Osteoblast (primary cell): ENCODE measurements around the gene RALGPS1. TPM values are rescaled to one million over a fixed set of nuclear protein-coding genes. Genes with fewer than 3 reads are reported as not detected.

ENCODE experiments used
- DNase-seq: peaks from one replicate; pipeline ENCODE4 v3.0.0; 2011; ENCODE audit warnings: low spot score, mixed read lengths; ENCODE audit not compliant: insufficient read length; ENCODE audit errors: missing footprints
- H2AFZ ChIP-seq: 2 replicates; pipeline ENCODE4 v1.6.0; 2011; ENCODE audit warnings: mild to moderate bottlenecking, low read length
- H3K27ac ChIP-seq: 2 replicates; pipeline ENCODE4 v1.5.1; 2011; ENCODE audit warnings: mild to moderate bottlenecking, low read depth, low read length, moderate library complexity
- H3K27me3 ChIP-seq: 2 replicates; pipeline ENCODE4 v1.6.0; 2012; ENCODE audit warnings: mild to moderate bottlenecking, control low read depth, inconsistent platforms, low read length, moderate library complexity; ENCODE audit not compliant: insufficient read depth
- H3K36me3 ChIP-seq: 2 replicates; pipeline ENCODE4 v1.5.1; 2011; ENCODE audit warnings: mild to moderate bottlenecking, low read length, control low read depth, moderate library complexity; ENCODE audit not compliant: insufficient read depth
- H3K4me1 ChIP-seq: 2 replicates; pipeline ENCODE4 v1.5.1; 2011; ENCODE audit warnings: mild to moderate bottlenecking, low read length, control low read depth, moderate library complexity; ENCODE audit not compliant: insufficient read depth
- H3K4me2 ChIP-seq: 2 replicates; pipeline ENCODE4 v1.6.0; 2011; ENCODE audit warnings: mild to moderate bottlenecking, low read length; ENCODE audit not compliant: insufficient read depth
- H3K4me3 ChIP-seq: fragments of 200-600 bp; sonication (generic); 3 replicates; pipeline ENCODE4 v1.5.1; 2012; ENCODE audit warnings: mild to moderate bottlenecking, low read length, inconsistent platforms; ENCODE audit not compliant: insufficient read depth
- H3K79me2 ChIP-seq: 2 replicates; pipeline ENCODE4 v1.6.0; 2012; ENCODE audit warnings: mild to moderate bottlenecking, low read length, control low read depth, inconsistent platforms; ENCODE audit not compliant: insufficient read depth
- H3K9me3 ChIP-seq: 2 replicates; pipeline ENCODE4 v1.5.1; 2011; ENCODE audit warnings: low read depth, low read length, control low read depth
- H4K20me1 ChIP-seq: 2 replicates; pipeline ENCODE4 v1.6.0; 2012; ENCODE audit warnings: mild to moderate bottlenecking, low read length, control low read depth; ENCODE audit not compliant: insufficient read depth
- CTCF ChIP-seq: IDR thresholded peaks from 2 replicates; pipeline ENCODE4 v1.5.1; 2011; ENCODE audit warnings: mild to moderate bottlenecking, low read depth, low read length, moderate library complexity; ENCODE audit errors: extremely low read depth
- total RNA-seq: library from RNA; depleted of rRNA; stranded (reverse); fragments of >200 nt; gene quantifications from 2 replicates; pipeline ENCODE4 v1.2.3, GENCODE V29; 2012

Gene RALGPS1
- total RNA-seq, 1 donor = 5.1 TPM

- Histone ChIP-seq H3K4me1 (no peaks in the 10 kb centered on the region), H3K9me3 (peaks cover 4% of the 10 kb centered on the region), H3K27me3 (peaks cover 7% of the 10 kb centered on the region), H3K36me3 (no peaks in the 10 kb centered on the region), H3K27ac (no peak overlapping the region), H4K20me1 (no peaks in the 10 kb centered on the region), H3K4me2 (no peak overlapping the region), H3K4me3 (no peak overlapping the region), H2AFZ (no peak overlapping the region), H3K79me2 (no peaks in the 10 kb centered on the region)
- no peak for DNase-seq
- no peak for TF ChIP-seq CTCF
Measured at GRCh38 chr9:127075624-127076372, 161.2 kb downstream of the RALGPS1 start.

- H3K27ac ChIP-seq = no peak overlapping the region
- no peak for DNase-seq
- H3K4me2 ChIP-seq = no peak overlapping the region
- no peak overlapping the region for H2AFZ ChIP-seq
- TF ChIP-seq CTCF = no peak
- H3K4me3 ChIP-seq = no peak overlapping the region
- H3K36me3 ChIP-seq = no peaks in the 10 kb centered on the region
- H3K79me2 ChIP-seq = no peaks in the 10 kb centered on the region
- no peaks in the 10 kb centered on the region for H3K9me3 ChIP-seq
- H3K27me3 ChIP-seq = peaks cover 7% of the 10 kb centered on the region
- H4K20me1 ChIP-seq = no peaks in the 10 kb centered on the region
- H3K4me1 ChIP-seq = no peaks in the 10 kb centered on the region
Measured at GRCh38 chr9:127076860-127077643, 162.5 kb downstream of the RALGPS1 start.

GRCh38 chr9:127077644-127077946 lies 163.0 kb downstream of the RALGPS1 start:
- Histone ChIP-seq H3K27me3 (peaks cover 7% of the 10 kb centered on the region), H3K4me3 (no peak overlapping the region), H2AFZ (no peak overlapping the region), H3K4me1 (no peaks in the 10 kb centered on the region), H3K36me3 (no peaks in the 10 kb centered on the region), H3K4me2 (no peak overlapping the region), H3K79me2 (no peaks in the 10 kb centered on the region), H4K20me1 (no peaks in the 10 kb centered on the region), H3K9me3 (no peaks in the 10 kb centered on the region), H3K27ac (no peak overlapping the region)
- no peak for DNase-seq
- TF ChIP-seq CTCF = no peak

GRCh38 chr9:127078336-127078735 lies 163.8 kb downstream of the RALGPS1 start:
- H3K27me3 ChIP-seq = peaks cover 7% of the 10 kb centered on the region
- H3K9me3 ChIP-seq = no peaks in the 10 kb centered on the region
- H3K79me2 ChIP-seq = no peaks in the 10 kb centered on the region
- H3K4me2 ChIP-seq = no peak overlapping the region
- no peaks in the 10 kb centered on the region for H3K4me1 ChIP-seq
- no peaks in the 10 kb centered on the region for H4K20me1 ChIP-seq
- no peak overlapping the region for H3K27ac ChIP-seq
- no peak overlapping the region for H2AFZ ChIP-seq
- no peak for TF ChIP-seq CTCF
- no peak overlapping the region for H3K4me3 ChIP-seq
- no peaks in the 10 kb centered on the region for H3K36me3 ChIP-seq
- no peak for DNase-seq
